Measurements from ENCODE around the gene DDAH2. TPM values are rescaled to one million over a fixed set of nuclear protein-coding genes. Genes with fewer than 3 reads are reported as not detected.

DDAH2 gene
- polyA plus RNA-seq, 1 donor from 2014 or later = 386 TPM

DNA sequence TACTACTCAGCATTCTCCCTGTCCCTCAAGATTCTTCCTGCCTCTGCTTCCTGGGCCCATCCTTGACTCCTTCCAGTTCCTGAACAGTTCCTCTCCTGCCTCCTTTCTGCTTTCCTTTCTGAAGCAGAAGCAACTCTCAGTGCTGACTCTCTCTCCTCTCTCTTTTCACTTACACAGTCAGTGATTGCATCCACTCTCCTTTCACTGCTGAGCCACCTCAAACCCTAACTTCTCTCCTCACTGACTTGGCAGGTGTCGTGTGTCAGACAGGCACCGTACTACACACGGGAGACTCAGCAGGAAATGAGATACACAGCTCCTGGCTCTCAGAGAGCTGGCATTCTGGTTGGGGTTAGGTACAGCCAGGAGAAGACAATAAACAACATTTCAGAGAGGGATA lies 31.5 kb downstream of the DDAH2 start:
- Histone ChIP-seq H3K9me3 (ENCODE audit: low read length) (no peaks in the 10 kb centered on the region), H3K79me2 (replicated peaks; ENCODE audit: insufficient read depth, low read length) (peaks cover 24% of the 10 kb centered on the region), H3K4me2 (ENCODE audit: low read length) (no peak overlapping the region), H3F3A (ENCODE audit: insufficient read depth, low read length, poor library complexity, severe bottlenecking) (no peaks in the 10 kb centered on the region), H3K27me3 (ENCODE audit: insufficient read depth, low read depth, low read length) (no peaks in the 10 kb centered on the region), H4K20me1 (ENCODE audit: insufficient read depth) (no peaks in the 10 kb centered on the region), H3K9ac (ENCODE audit: low read length) (no peak overlapping the region), H3K27ac (ENCODE audit: low read length) (no peak overlapping the region), H3K9me2 (ENCODE audit: insufficient read depth, low read length) (no peaks in the 10 kb centered on the region), H3K4me3 (ENCODE audit: low read length) (no peak overlapping the region), H2AFZ (ENCODE audit: low read depth, low read length) (no peak overlapping the region), H3K36me3 (ENCODE audit: insufficient read depth, low read length) (no peaks in the 10 kb centered on the region)
- no peak for TF ChIP-seq SMC3 (conservative IDR thresholded peaks at IDR 0.05; ENCODE audit: poor library complexity)
- TF ChIP-seq EP300 (conservative IDR thresholded peaks at IDR 0.05; ENCODE audit: poor library complexity, severe bottlenecking) = no peak

DNA sequence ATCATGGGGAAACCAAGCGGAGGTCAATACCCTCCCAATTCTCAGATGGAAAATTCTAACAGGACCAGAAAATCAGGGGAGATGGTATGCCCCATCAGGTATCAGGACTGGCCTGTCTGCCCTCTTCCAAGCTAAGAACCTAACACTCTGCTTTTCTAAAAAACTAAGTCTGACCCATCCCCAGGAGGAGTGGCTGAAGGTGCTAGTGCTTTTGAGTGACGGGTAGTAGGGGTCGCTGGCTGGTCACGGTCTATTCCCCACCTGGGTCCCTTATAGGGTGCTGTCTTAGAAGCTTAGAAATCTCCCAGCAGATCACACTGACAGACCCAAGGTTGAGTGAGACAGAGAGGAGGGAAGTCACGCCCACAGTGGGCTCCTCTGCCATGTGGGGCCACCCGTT lies 35.6 kb downstream of the DDAH2 start:
- H3K4me2 ChIP-seq (ENCODE audit: low read length) = no peak overlapping the region
- H3K9me3 ChIP-seq (ENCODE audit: low read length) = no peaks in the 10 kb centered on the region
- no peak overlapping the region for H3K27ac ChIP-seq (ENCODE audit: low read length)
- no peaks in the 10 kb centered on the region for H3K79me2 ChIP-seq (replicated peaks; ENCODE audit: insufficient read depth, low read length)
- H4K20me1 ChIP-seq (ENCODE audit: insufficient read depth) = no peaks in the 10 kb centered on the region
- no peak overlapping the region for H2AFZ ChIP-seq (ENCODE audit: low read depth, low read length)
- no peak overlapping the region for H3K9ac ChIP-seq (ENCODE audit: low read length)
- H3K4me3 ChIP-seq (ENCODE audit: low read length) = no peak overlapping the region
- H3K36me3 ChIP-seq (ENCODE audit: insufficient read depth, low read length) = no peaks in the 10 kb centered on the region
- no peaks in the 10 kb centered on the region for H3K27me3 ChIP-seq (ENCODE audit: insufficient read depth, low read depth, low read length)
- TF ChIP-seq CTCF (IDR thresholded peaks at IDR 0.05; ENCODE audit: poor library complexity, severe bottlenecking) (no peak), POLR2AphosphoS5 (IDR thresholded peaks at IDR 0.05) (no peak), MXI1 (conservative IDR thresholded peaks at IDR 0.05; ENCODE audit: poor library complexity, severe bottlenecking) (no peak), SMC3 (conservative IDR thresholded peaks at IDR 0.05; ENCODE audit: poor library complexity) (no peak), RAD21 (conservative IDR thresholded peaks at IDR 0.05) (no peak), REST (IDR thresholded peaks at IDR 0.05; ENCODE audit: borderline replicate concordance) (no peak), TAF1 (IDR thresholded peaks at IDR 0.05; ENCODE audit: low read depth) (no peak), EZH2 (IDR thresholded peaks at IDR 0.05; ENCODE audit: borderline replicate concordance, insufficient read depth, low read length, poor library complexity, severe bottlenecking) (no peak)
- H3F3A ChIP-seq (ENCODE audit: insufficient read depth, low read length, poor library complexity, severe bottlenecking) = no peaks in the 10 kb centered on the region
- no peaks in the 10 kb centered on the region for H3K9me2 ChIP-seq (ENCODE audit: insufficient read depth, low read length)

GRCh38 chr6:31692886-31693285 lies 36.2 kb downstream of the DDAH2 start:
- Histone ChIP-seq H3K9ac (ENCODE audit: low read length) (no peak overlapping the region), H4K20me1 (ENCODE audit: insufficient read depth) (no peaks in the 10 kb centered on the region), H3K27me3 (ENCODE audit: insufficient read depth, low read depth, low read length) (no peaks in the 10 kb centered on the region), H3K4me2 (ENCODE audit: low read length) (no peak overlapping the region), H2AFZ (ENCODE audit: low read depth, low read length) (no peak overlapping the region), H3K79me2 (replicated peaks; ENCODE audit: insufficient read depth, low read length) (no peaks in the 10 kb centered on the region), H3K4me3 (ENCODE audit: low read length) (no peak overlapping the region), H3F3A (ENCODE audit: insufficient read depth, low read length, poor library complexity, severe bottlenecking) (no peaks in the 10 kb centered on the region), H3K36me3 (ENCODE audit: insufficient read depth, low read length) (no peaks in the 10 kb centered on the region), H3K27ac (ENCODE audit: low read length) (no peak overlapping the region), H3K9me2 (ENCODE audit: insufficient read depth, low read length) (no peaks in the 10 kb centered on the region), H3K9me3 (ENCODE audit: low read length) (no peaks in the 10 kb centered on the region)
- TF ChIP-seq EP300 (conservative IDR thresholded peaks at IDR 0.05; ENCODE audit: poor library complexity, severe bottlenecking) (no peak), SMC3 (conservative IDR thresholded peaks at IDR 0.05; ENCODE audit: poor library complexity) (no peak), CTCF (IDR thresholded peaks at IDR 0.05; ENCODE audit: poor library complexity, severe bottlenecking) (no peak), MXI1 (conservative IDR thresholded peaks at IDR 0.05; ENCODE audit: poor library complexity, severe bottlenecking) (no peak), POLR2AphosphoS5 (IDR thresholded peaks at IDR 0.05) (no peak), TAF1 (IDR thresholded peaks at IDR 0.05; ENCODE audit: low read depth) (no peak), REST (IDR thresholded peaks at IDR 0.05; ENCODE audit: borderline replicate concordance) (no peak), RAD21 (conservative IDR thresholded peaks at IDR 0.05) (no peak), EZH2 (IDR thresholded peaks at IDR 0.05; ENCODE audit: borderline replicate concordance, insufficient read depth, low read length, poor library complexity, severe bottlenecking) (no peak)
